ENCODE results near the gene FXYD4.

FXYD4 gene

GRCh38 chr10:43347997-43348396, 23.4 kb upstream of the FXYD4 start:
- DNase-seq: no peak

GRCh38 chr10:43348511-43349312, 22.7 kb upstream of the FXYD4 start:
- DNase-seq: peak; percentile 40

GRCh38 chr10:43350156-43350555, 21.3 kb upstream of the FXYD4 start:
- no peak for DNase-seq

GRCh38 chr10:43350686-43351085, 20.8 kb upstream of the FXYD4 start:
- DNase-seq: no peak

GRCh38 chr10:43351301-43351700, 20.1 kb upstream of the FXYD4 start:
- DNase-seq: no peak

- DNase-seq: no peak
Observed at GRCh38 chr10:43352951-43353350, 18.5 kb upstream of the FXYD4 start.

- DNase-seq: no peak
Observed at GRCh38 chr10:43353495-43354329, 17.7 kb upstream of the FXYD4 start.

GRCh38 chr10:43354330-43354635, 17.2 kb upstream of the FXYD4 start:
- DNase-seq: no peak

GRCh38 chr10:43354879-43355380, 16.5 kb upstream of the FXYD4 start:
- DNase-seq: no peak

- peak; percentile 40 for DNase-seq
Observed at GRCh38 chr10:43355749-43356371, 15.6 kb upstream of the FXYD4 start.

GRCh38 chr10:43360086-43360485, 11.3 kb upstream of the FXYD4 start:
- DNase-seq: no peak

GRCh38 chr10:43361547-43362190, 9.8 kb upstream of the FXYD4 start:
- no peak for DNase-seq

GRCh38 chr10:43362191-43362839, 9.1 kb upstream of the FXYD4 start:
- peak; percentile 94 for DNase-seq

GRCh38 chr10:43365001-43365400, 6.4 kb upstream of the FXYD4 start:
- no peak for DNase-seq

- DNase-seq: no peak
Observed at GRCh38 chr10:43369921-43370320, 1.5 kb upstream of the FXYD4 start.

- no peak for DNase-seq
Observed at GRCh38 chr10:43370671-43371215, 693 bp upstream of the FXYD4 start.

- DNase-seq: no peak
Observed at GRCh38 chr10:43372765-43373361, 1.4 kb downstream of the FXYD4 start.

GRCh38 chr10:43373461-43373860, 2.0 kb downstream of the FXYD4 start:
- DNase-seq: no peak

- no peak for DNase-seq
Observed at GRCh38 chr10:43374194-43374593, 2.8 kb downstream of the FXYD4 start.

- no peak for DNase-seq
Observed at GRCh38 chr10:43375401-43376020, 4.1 kb downstream of the FXYD4 start.

GRCh38 chr10:43376046-43376635, 4.7 kb downstream of the FXYD4 start:
- DNase-seq: no peak

Measured in NCI-H226 (cell line).